ENCODE results near the gene KIF5C.
"Not testable (repeated sequence)": the region's sequence is repeated elsewhere in the genome, so short reads cannot be mapped to it uniquely, and the experiment has no call there.

The KIF5C gene

GRCh38 chr2:148967578-148967977, 92.6 kb downstream of the KIF5C start:
- DNase-seq: no peak

GRCh38 chr2:148968301-148968700, 93.3 kb downstream of the KIF5C start:
- no peak for DNase-seq

GRCh38 chr2:148968776-148969319, 93.8 kb downstream of the KIF5C start:
- no peak for DNase-seq

GRCh38 chr2:148969659-148970061, 94.6 kb downstream of the KIF5C start:
- DNase-seq: no peak

GRCh38 chr2:148970385-148970784, 95.4 kb downstream of the KIF5C start:
- no peak for DNase-seq

GRCh38 chr2:148971547-148971946, 96.5 kb downstream of the KIF5C start:
- no peak for DNase-seq

- DNase-seq: no peak
Observed at GRCh38 chr2:148974095-148974494, 99.1 kb downstream of the KIF5C start.

- no peak for DNase-seq
Observed at GRCh38 chr2:148978026-148978685, 103.1 kb downstream of the KIF5C start.

GRCh38 chr2:148978706-148979105, 103.7 kb downstream of the KIF5C start:
- no peak for DNase-seq

GRCh38 chr2:148979164-148979918, 104.3 kb downstream of the KIF5C start:
- DNase-seq: no peak

- DNase-seq: no peak
Observed at GRCh38 chr2:148979919-148980277, 104.9 kb downstream of the KIF5C start.

- not testable (repeated sequence) for DNase-seq
Observed at GRCh38 chr2:148980496-148980895, 105.5 kb downstream of the KIF5C start.

- DNase-seq: no peak
Observed at GRCh38 chr2:148981324-148981723, 106.3 kb downstream of the KIF5C start.

GRCh38 chr2:148981781-148982180, 106.8 kb downstream of the KIF5C start:
- DNase-seq: no peak

- DNase-seq: no peak
Observed at GRCh38 chr2:148982282-148982681, 107.3 kb downstream of the KIF5C start.

GRCh38 chr2:148983896-148984295, 108.9 kb downstream of the KIF5C start:
- DNase-seq: no peak

- DNase-seq: no peak
Observed at GRCh38 chr2:148984449-148984848, 109.4 kb downstream of the KIF5C start.

- no peak for DNase-seq
Observed at GRCh38 chr2:148987286-148987685, 112.3 kb downstream of the KIF5C start.

GRCh38 chr2:148988337-148988736, 113.3 kb downstream of the KIF5C start:
- no peak for DNase-seq

- DNase-seq: peak; percentile 40
Observed at GRCh38 chr2:148989882-148990493, 115.0 kb downstream of the KIF5C start.

- DNase-seq: no peak
Observed at GRCh38 chr2:148990968-148991367, 115.9 kb downstream of the KIF5C start.

- DNase-seq: no peak
Observed at GRCh38 chr2:148992448-148992847, 117.4 kb downstream of the KIF5C start.

GRCh38 chr2:148993351-148993750, 118.3 kb downstream of the KIF5C start:
- no peak for DNase-seq

GRCh38 chr2:148994341-148994740, 119.3 kb downstream of the KIF5C start:
- DNase-seq: no peak
